Femur (tissue), 1 donor: ENCODE results near the gene KCNIP4.
"Not testable (repeated sequence)": the region's sequence is repeated elsewhere in the genome, so short reads cannot be mapped to it uniquely, and the experiment has no call there.

Experiments
- DNase-seq: peaks from one replicate; pipeline ENCODE4 v3.0.0-alpha.2; 2017

Gene KCNIP4

GRCh38 chr4:21451032-21451431 lies 497.5 kb downstream of the KCNIP4 start:
- no peak for DNase-seq

- DNase-seq, result no peak
Measured at GRCh38 chr4:21450331-21450730, 498.2 kb downstream of the KCNIP4 start.

DNA sequence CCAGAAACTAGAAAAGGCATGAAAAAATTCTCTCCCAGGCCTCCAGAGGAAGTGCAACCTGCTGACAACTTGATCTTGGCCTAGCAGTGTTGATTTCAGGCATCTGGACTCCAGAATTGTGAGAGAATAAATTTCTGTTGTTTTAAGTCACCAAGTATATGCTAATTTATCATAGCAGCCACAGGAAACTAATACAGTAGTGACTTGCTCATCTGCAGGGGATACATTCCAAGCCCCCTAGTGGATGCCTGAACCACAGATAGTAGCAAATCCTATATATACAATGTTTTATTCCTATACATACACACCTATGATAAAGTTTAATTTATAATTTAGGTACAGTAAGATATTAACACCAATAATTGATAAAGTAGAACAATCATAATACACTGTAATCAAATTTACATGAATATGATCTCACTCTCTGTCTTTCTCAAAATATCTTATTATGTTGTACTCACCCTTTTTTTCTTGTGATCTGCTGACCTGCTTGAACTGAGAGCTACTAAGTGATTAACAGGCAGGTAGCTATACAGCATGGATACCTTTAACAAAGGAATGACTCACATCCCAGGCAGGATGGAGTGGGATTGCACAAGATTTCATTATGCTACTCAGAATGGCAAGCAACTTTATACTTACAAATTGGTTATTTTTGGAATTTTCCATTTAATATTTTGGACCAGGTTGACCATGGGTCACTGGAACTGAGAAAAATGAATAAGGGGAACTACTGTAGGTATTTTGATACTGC lies 501.1 kb downstream of the KCNIP4 start:
- no peak for DNase-seq

DNA sequence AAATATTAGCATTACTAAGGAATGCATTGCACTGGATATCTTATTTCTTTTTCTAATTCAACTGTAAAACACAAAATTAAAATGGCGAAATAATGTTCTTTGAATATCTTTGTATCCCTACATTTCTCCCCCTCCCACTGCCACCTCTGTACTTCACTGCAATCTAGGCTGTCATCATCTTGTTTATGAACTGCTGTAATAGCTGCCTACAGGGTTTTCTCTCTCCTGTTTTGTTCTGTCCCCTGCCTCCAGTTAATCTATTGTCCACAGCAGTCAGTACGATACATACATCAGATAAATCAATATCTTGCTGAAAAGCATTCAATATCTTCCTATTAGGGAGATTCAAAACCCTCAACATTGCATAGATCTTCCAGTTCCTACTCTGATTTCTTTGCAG lies 528.4 kb downstream of the KCNIP4 start:
- DNase-seq, result no peak

DNA sequence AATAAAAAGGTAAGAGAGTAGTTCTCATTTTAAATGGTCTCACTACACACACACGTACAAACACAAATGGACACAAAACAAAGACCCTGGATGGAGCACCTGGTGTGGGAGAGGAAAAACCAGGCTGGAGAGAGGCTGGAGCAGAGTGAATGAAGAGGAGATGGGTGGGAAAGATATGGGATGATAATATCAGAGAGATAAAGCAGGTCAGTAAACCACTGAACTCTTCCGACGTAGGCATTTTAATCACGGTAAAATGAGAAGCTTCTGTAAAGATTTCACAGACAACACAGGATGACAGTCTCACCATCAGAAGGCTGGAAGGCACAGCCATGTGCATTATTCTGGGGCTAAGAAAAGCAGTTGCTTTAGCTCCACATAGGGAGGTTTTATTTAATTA lies 532.8 kb downstream of the KCNIP4 start:
- DNase-seq, result no peak

- no peak for DNase-seq
Measured at GRCh38 chr4:21413807-21414370, 534.7 kb downstream of the KCNIP4 start.

DNA sequence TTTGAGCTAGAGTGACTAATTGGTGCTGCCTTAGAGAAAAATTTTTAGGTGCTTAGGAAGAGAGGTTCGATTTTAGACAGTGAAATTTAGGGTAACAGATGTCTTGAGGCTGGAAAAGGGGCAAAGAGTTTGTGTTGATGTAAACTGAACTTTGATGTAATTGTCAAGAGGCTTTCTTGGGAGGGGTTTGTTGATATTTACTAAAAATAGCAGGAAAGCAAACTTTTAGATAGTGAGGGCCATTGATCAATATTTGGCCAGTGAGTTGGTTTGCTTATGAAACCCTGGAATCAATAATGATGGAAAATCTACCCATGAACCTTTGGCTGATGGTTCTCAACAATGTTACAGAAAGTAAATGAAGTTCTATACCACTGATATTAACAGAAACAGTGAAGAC lies 537.5 kb downstream of the KCNIP4 start:
- DNase-seq, result no peak

- DNase-seq, result no peak
Measured at GRCh38 chr4:21410372-21410771, 538.2 kb downstream of the KCNIP4 start.

DNA sequence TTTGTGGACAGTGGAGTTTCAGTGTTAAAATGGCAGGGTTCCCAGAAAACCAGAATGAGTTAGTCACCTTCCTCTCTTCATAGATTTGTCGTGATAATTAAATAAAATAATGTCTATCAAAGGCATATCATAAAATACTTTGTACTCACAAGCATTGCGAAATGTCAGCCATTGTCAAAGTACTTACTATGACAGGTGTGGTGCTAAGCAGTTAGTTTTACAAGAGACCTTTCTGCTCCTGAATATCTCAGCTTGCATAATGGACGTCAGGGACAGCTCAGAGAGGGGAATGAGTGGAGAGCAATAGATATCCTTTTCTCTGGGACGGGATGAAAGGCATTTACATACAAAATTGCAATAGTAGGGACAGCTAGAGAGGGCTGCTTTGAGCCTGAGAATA lies 560.9 kb downstream of the KCNIP4 start:
- DNase-seq, result no peak

DNA sequence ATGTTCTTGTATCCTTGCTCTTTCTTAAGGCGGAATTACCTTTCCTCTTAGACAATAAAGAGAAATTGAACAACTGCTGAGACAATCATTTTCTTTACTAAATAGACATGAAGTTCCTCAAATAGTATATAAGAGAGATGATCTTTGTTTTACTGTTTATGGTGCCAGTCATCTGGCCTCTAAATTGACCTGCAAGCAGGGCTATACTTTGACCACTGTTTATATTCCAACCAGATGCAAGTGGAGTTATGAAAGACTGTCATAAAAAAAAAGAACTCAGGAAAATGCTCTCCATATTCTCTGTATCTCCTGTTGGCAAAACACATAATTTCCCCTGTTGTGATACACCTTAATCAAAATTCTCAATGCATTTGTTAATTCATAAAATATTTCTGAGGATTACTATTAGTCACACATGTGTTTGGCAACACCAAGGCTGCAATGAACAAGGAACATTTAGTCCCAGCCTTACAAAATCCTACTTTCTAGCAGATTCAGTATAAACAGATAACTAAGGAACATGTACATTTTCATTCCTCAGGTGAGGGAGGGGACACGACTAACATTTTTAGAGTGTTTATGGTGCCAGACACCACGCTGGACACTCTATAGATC lies 562.3 kb downstream of the KCNIP4 start:
- DNase-seq, result no peak

DNA sequence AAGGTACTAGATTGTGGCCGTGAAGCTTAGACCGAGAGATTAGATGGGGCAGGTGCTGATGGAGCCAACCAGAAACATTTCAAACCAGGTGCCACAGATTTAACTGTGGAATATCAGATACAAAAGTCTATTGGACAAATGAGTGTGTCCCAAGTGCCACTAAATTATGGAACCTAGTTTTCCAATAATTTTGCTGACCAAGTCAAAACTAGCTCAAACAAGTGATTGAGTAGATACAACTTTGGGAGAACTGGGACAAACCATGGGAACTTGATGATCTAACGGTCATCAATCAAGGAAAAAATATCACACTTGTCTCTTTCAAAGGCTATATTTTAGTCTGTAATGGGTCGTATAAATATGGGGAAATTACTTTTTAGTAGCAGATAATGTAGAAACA lies 562.9 kb downstream of the KCNIP4 start:
- no peak for DNase-seq

DNA sequence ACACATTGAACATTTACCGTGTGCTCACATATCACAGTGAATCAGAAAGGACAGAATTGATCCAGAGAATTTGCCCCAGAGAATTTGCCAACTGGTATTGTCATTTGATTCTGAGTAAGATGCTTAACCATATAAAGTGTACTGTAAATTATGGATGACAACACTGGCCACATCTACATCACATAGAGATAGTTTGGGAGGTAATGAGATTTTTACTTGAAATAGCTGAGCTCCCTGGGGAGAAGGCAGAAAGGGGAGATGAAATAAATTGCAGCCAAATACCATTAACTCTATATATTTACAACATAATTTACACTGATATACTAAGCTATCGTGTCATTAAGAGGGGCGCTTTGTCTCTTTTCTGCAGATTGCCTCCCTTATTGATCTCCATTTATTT lies 564.0 kb downstream of the KCNIP4 start:
- DNase-seq, result no peak

- DNase-seq, result no peak
Measured at GRCh38 chr4:21380861-21381260, 567.7 kb downstream of the KCNIP4 start.

GRCh38 chr4:21377046-21377445 lies 571.5 kb downstream of the KCNIP4 start:
- DNase-seq, result no peak

DNA sequence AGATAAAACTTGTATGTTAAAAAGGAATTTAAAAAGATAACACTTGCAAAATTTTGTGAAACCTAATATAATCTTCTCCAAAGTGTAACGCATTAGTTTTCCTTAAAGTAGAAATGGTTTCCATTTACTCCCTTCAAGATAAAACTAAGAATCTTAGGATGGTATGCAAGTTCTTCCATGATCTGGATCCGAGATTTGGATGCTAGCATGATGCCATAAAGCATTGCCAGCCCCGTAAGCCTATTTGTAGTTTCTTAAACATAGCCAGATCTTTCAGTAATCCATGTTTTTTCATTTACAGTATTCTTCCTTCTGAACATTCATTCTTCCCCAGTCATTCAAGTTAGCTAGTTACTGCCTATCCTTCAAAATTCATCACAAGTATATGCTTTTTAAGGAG lies 572.4 kb downstream of the KCNIP4 start:
- DNase-seq, result no peak

GRCh38 chr4:21374641-21375368 lies 573.8 kb downstream of the KCNIP4 start:
- no peak for DNase-seq

DNA sequence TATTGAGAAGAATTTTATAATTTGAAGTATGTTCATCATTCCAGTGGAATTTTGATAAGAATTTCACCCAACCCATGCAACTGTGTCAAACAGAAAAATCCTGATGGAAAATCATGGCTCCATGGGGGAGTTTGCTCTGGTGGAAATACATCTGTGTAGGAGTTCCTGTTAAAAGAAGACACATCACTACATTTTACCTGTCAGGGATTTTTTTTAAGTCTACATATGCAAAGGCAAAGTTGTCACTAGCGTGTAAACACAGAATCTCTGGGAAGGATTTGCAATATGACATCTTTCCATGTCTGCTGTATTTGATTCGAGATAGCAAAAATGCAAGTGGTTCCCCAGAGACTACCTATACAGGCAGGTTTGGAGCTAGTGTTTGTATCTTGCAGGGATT lies 581.0 kb downstream of the KCNIP4 start:
- DNase-seq, result no peak

DNA sequence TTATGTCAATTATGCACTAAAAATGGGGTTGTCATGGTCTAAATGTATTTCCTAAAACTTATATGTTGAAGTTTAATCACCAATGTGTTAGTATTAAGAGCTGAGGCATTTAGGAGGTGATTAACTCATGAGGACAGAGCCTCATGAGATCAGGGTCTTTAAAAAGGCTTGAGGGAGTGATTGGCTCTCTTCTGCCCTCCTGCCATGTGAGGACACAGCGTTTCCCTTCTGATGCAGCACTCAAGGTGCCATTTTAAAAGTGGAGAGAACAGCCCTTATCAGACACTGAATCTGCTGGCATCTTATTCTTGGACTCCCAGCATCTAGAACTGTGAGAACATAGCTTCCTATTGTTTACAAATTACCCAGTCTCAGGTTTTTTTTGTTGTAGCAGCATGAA lies 581.7 kb downstream of the KCNIP4 start:
- no peak for DNase-seq

GRCh38 chr4:21366312-21366711 lies 582.3 kb downstream of the KCNIP4 start:
- no peak for DNase-seq

- no peak for DNase-seq
Measured at GRCh38 chr4:21363701-21364100, 584.9 kb downstream of the KCNIP4 start.

DNA sequence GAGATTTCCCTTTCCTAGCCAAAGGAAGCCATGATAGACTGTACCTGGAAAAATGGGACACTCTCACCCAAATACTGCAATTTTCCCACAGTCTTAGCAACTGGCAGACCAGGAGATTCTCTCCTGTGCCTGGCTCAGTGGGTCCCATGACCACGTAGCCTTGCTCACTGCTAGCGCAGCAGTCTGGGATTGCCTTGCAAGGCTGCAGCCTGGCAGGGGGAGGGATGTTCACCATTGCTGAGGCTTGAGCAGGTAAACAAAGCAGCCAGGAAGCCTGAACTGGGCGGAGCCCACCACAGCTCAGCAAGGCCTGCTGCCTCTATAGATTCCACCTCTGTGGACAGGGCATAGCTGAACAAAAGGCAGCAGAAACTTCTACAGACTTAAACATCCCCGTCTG lies 596.2 kb downstream of the KCNIP4 start:
- DNase-seq, result not testable (repeated sequence)

GRCh38 chr4:21347142-21347541 lies 601.4 kb downstream of the KCNIP4 start:
- no peak for DNase-seq

GRCh38 chr4:21327976-21328700 lies 620.4 kb downstream of the KCNIP4 start:
- DNase-seq, result no peak
